ENCODE data around the gene HRK.

Gene HRK

GRCh38 chr12:116897476-116897875, 16.2 kb upstream of the HRK start:
- no peak for DNase-seq

GRCh38 chr12:116896411-116896924, 15.2 kb upstream of the HRK start:
- no peak for DNase-seq

- no peak for DNase-seq
Measured at GRCh38 chr12:116894913-116895312, 13.7 kb upstream of the HRK start.

GRCh38 chr12:116892349-116893140, 11.3 kb upstream of the HRK start:
- DNase-seq = no peak

- no peak for DNase-seq
Measured at GRCh38 chr12:116891019-116891418, 9.8 kb upstream of the HRK start.

GRCh38 chr12:116890330-116890729, 9.1 kb upstream of the HRK start:
- no peak for DNase-seq

- no peak for DNase-seq
Measured at GRCh38 chr12:116887897-116888296, 6.7 kb upstream of the HRK start.

- no peak for DNase-seq
Measured at GRCh38 chr12:116887244-116887643, 6.0 kb upstream of the HRK start.

GRCh38 chr12:116885491-116885890, 4.2 kb upstream of the HRK start:
- DNase-seq = no peak

GRCh38 chr12:116884871-116885270, 3.6 kb upstream of the HRK start:
- DNase-seq = no peak

- DNase-seq = no peak
Measured at GRCh38 chr12:116882742-116883141, 1.5 kb upstream of the HRK start.

GRCh38 chr12:116881877-116882507, 751 bp upstream of the HRK start:
- DNase-seq = no peak

- no peak for DNase-seq
Measured at GRCh38 chr12:116880817-116881324, 370 bp downstream of the HRK start.

- no peak for DNase-seq
Measured at GRCh38 chr12:116880213-116880816, 926 bp downstream of the HRK start.

GRCh38 chr12:116879509-116880212, 1.6 kb downstream of the HRK start:
- no peak for DNase-seq

GRCh38 chr12:116878567-116879508, 2.4 kb downstream of the HRK start:
- DNase-seq = no peak

GRCh38 chr12:116876151-116876869, 4.9 kb downstream of the HRK start:
- no peak for DNase-seq

- DNase-seq = no peak
Measured at GRCh38 chr12:116874324-116874995, 6.8 kb downstream of the HRK start.

- no peak for DNase-seq
Measured at GRCh38 chr12:116870306-116870705, 10.9 kb downstream of the HRK start.

GRCh38 chr12:116867523-116867922, 13.7 kb downstream of the HRK start:
- DNase-seq = no peak

Data from CD4-positive, alpha-beta T cell treated with Interleukin-4 for 4 hours (primary cell).